Mesothelial cell of epicardium (in vitro differentiated cells): ENCODE results near the gene EIF5A2. TPM values are rescaled to one million over a fixed set of nuclear protein-coding genes. Genes with fewer than 3 reads are reported as not detected.
"Not testable (repeated sequence)": the region's sequence is repeated elsewhere in the genome, so short reads cannot be mapped to it uniquely, and the experiment has no call there.

Experiments used
- DNase-seq, 2 experiments: peaks; one replicate each; pipeline ENCODE4 v3.0.0; 2021; ENCODE audit warnings: low spot score in 2 of 2; ENCODE audit not compliant: unreplicated experiment in 2 of 2
- H3K27ac Mint-ChIP-seq: 2 replicates; pipeline ENCODE4 v1.8.0; 2021; ENCODE audit warnings: mixed read lengths
- H3K27me3 Mint-ChIP-seq: 2 replicates; pipeline ENCODE4 v1.8.0; 2021; ENCODE audit warnings: low read depth, mixed read lengths
- H3K36me3 Mint-ChIP-seq: 2 replicates; pipeline ENCODE4 v1.8.0; 2021; ENCODE audit warnings: mixed read lengths
- H3K4me1 Mint-ChIP-seq: 2 replicates; pipeline ENCODE4 v1.8.0; 2021; ENCODE audit warnings: mixed read lengths
- H3K4me3 Mint-ChIP-seq: 2 replicates; pipeline ENCODE4 v1.8.0; 2021; ENCODE audit warnings: mild to moderate bottlenecking, moderate library complexity, mixed read lengths
- H3K9me3 Mint-ChIP-seq: 2 replicates; pipeline ENCODE4 v1.8.0; 2021; ENCODE audit warnings: mixed read lengths
- total RNA-seq: library from RNA; stranded (reverse); gene quantifications from 3 replicates; pipeline ENCODE4 v1.2.1, GENCODE V29; 2021
- TF ChIP-seq, protein P1 (sequence below): fragments of 200-600 bp; sonication (generic); IDR thresholded peaks from one replicate; pipeline ENCODE4 v1.5.0; 2021; ENCODE audit warnings: antibody characterized with exemption; ENCODE audit not compliant: unreplicated experiment

The EIF5A2 gene
- total RNA-seq, 1 donor from 2014 or later, result 5.3 TPM

DNA sequence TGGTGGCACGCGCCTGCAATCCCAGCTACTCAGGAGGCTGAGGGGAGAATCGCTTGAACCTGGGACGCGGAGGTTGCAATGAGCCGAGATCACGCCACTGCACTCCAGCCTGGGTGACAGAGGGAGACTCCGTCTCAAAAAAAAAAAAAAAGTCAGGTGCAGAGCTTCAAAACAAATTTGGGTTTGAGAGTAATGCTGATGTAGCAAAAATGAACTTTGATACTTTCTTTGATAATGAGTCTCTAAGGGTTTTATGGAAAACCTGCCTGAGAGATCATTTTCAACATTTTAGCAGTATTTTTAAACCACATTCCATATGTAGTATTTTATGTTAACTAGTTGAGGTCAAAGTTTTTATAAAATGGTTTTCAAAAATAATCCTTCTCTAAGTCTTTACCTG lies 14.5 kb downstream of the EIF5A2 start:
- H3K36me3 Mint-ChIP-seq, result peaks cover 14% of the 10 kb centered on the region
- no peaks in the 10 kb centered on the region for H3K4me1 Mint-ChIP-seq
- H3K27ac Mint-ChIP-seq, result no peak overlapping the region
- H3K27me3 Mint-ChIP-seq, result no peaks in the 10 kb centered on the region
- DNase-seq, result no peak
- TF ChIP-seq, protein P1, sequence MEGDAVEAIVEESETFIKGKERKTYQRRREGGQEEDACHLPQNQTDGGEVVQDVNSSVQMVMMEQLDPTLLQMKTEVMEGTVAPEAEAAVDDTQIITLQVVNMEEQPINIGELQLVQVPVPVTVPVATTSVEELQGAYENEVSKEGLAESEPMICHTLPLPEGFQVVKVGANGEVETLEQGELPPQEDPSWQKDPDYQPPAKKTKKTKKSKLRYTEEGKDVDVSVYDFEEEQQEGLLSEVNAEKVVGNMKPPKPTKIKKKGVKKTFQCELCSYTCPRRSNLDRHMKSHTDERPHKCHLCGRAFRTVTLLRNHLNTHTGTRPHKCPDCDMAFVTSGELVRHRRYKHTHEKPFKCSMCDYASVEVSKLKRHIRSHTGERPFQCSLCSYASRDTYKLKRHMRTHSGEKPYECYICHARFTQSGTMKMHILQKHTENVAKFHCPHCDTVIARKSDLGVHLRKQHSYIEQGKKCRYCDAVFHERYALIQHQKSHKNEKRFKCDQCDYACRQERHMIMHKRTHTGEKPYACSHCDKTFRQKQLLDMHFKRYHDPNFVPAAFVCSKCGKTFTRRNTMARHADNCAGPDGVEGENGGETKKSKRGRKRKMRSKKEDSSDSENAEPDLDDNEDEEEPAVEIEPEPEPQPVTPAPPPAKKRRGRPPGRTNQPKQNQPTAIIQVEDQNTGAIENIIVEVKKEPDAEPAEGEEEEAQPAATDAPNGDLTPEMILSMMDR, result no peak
- no peak overlapping the region for H3K4me3 Mint-ChIP-seq
- peaks cover 20% of the 10 kb centered on the region for H3K9me3 Mint-ChIP-seq

DNA sequence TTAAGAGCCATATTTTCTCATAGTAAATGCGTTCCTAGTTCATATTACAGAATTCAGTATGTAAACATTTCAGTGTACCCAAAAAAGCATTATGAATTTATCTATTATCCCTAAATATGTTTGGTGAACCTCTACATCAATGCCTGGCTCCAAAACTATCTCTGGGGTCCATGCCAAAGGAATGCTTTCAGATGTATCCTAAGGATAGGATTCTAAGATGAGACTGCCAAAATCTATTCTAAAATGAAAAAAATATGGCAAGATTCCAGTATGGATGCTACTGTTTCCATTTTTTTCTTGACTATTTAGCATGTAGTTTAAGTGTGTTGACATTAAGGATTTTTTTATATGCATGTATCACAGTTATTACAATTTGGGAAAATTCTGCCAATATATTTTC lies 18.8 kb downstream of the EIF5A2 start:
- peaks cover 7% of the 10 kb centered on the region for H3K9me3 Mint-ChIP-seq
- H3K4me3 Mint-ChIP-seq, result no peak overlapping the region
- DNase-seq, result no peak
- no peaks in the 10 kb centered on the region for H3K27me3 Mint-ChIP-seq
- H3K4me1 Mint-ChIP-seq, result no peaks in the 10 kb centered on the region
- peaks cover 4% of the 10 kb centered on the region for H3K36me3 Mint-ChIP-seq
- H3K27ac Mint-ChIP-seq, result no peak overlapping the region
- TF ChIP-seq, protein P1, result no peak

DNA sequence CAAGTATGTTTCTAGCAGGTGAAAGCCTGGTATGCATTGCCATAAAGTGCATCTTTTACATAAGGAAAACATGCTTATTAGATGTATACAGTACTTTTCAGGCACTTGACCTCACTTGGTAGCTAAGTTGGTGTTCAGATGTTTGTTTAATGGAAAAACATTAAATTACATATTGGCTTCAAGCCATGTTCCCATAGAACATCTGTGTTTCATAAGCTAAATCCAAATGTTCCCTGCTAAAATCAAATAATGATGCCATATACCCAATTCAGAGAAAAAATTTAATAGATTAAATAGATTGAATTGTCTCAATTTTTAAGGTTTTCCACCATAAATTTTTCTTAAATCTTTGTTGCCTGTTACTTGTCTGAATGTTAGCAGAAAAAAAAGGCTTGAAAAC lies 19.3 kb downstream of the EIF5A2 start:
- no peaks in the 10 kb centered on the region for H3K4me1 Mint-ChIP-seq
- H3K9me3 Mint-ChIP-seq, result peaks cover 11% of the 10 kb centered on the region
- no peaks in the 10 kb centered on the region for H3K27me3 Mint-ChIP-seq
- no peak overlapping the region for H3K4me3 Mint-ChIP-seq
- TF ChIP-seq, protein P1, result no peak
- H3K27ac Mint-ChIP-seq, result no peak overlapping the region
- no peak for DNase-seq
- H3K36me3 Mint-ChIP-seq, result peaks cover 5% of the 10 kb centered on the region

DNA sequence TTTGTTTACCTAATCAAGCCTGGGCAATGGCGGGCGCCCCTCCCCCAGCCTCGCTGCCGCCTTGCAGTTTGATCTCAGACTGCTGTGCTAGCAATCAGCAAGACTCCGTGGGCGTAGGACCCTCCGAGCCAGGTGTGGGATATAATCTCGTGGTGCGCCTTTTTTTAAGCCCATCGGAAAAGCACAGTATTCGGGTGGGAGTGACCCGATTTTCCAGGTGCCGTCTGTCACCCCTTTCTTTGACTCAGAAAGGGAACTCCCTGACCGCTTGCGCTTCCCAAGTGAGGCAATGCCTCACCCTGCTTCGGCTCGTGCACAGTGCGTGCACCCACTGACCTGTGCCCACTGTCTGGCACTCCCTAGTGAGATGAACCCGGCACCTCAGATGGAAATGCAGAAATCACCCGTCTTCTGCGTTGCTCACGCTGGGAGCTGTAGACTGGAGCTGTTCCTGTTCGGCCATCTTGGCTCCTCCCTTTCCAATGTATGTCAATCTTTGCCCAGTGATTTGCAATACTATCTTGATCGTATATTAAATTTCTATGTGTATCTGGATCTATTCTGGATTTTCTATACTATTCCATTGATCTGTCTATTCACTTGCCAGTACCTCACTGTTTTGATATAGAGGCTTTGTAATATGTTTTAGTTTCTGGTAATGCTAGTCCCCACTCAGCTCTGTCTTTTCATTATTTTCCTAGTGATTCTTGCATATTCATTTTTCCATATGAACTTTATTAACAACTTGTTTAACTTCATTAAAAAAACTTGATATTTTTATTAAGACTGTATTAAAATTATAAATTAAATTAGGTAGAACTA lies 24.1 kb downstream of the EIF5A2 start:
- H3K36me3 Mint-ChIP-seq, H3K9me3 Mint-ChIP-seq, H3K4me3 Mint-ChIP-seq, H3K4me1 Mint-ChIP-seq, H3K27me3 Mint-ChIP-seq, DNase-seq, H3K27ac Mint-ChIP-seq: not testable (repeated sequence)

DNA sequence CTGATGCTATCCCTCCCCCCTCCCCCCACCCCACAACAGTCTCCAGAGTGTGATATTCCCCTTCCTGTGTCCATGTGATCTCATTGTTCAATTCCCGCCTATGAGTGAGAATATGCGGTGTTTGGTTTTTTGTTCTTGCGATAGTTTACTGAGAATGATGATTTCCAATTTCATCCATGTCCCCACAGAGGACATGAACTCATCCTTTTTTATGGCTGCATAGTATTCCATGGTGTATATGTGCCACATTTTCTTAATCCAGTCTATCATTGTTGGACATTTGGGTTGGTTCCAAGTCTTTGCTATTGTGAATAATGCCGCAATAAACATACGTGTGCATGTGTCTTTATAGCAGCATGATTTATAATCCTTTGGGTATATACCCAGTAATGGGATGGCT lies 29.7 kb downstream of the EIF5A2 start:
- H3K4me3 Mint-ChIP-seq, H3K27me3 Mint-ChIP-seq, DNase-seq, H3K27ac Mint-ChIP-seq, H3K36me3 Mint-ChIP-seq, H3K4me1 Mint-ChIP-seq: not testable (repeated sequence)
- peaks cover 14% of the 10 kb centered on the region for H3K9me3 Mint-ChIP-seq

DNA sequence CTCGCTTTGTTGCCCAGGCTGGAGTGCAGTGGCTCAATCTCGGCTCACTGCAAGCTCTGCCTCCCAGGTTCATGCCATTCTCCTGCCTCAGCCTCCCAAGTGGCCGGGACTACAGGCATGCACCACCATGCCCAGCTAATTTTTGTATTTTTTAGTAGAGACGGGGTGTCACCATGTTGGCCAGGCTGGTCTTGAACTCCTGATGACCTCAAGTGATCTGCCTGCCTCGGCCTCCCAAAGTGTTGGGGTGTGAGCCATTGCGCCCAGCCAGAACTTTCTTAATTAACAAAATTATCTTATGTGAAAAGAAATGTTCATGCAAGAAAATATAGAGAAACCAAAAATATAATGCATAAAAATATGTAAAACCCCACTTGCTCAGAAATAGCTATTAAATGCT lies 31.1 kb downstream of the EIF5A2 start:
- not testable (repeated sequence) for H3K36me3 Mint-ChIP-seq, H3K4me3 Mint-ChIP-seq, DNase-seq, H3K4me1 Mint-ChIP-seq, H3K27me3 Mint-ChIP-seq, H3K27ac Mint-ChIP-seq
- peaks cover 14% of the 10 kb centered on the region for H3K9me3 Mint-ChIP-seq

DNA sequence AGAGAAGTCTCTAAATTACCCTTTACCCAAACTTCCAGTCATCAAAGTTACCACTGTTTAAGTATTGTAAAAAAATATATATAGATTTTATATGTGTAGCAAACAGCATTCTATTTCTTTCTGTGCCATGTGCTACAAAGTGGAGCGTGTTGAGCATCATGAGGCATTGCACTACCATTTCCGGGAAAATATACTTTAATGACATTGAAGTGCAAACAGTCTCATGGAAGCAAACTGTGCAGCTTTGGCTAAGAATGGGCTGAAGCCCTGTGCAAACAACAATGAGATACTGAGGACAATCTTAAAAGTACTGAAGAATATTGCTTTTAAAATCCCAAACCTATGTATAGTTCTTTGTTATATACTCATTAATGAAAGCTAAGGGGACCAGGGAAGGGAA lies 31.9 kb downstream of the EIF5A2 start:
- Mint-ChIP-seq H3K36me3 (no peaks in the 10 kb centered on the region), H3K27ac (no peak overlapping the region), H3K4me3 (no peak overlapping the region), H3K4me1 (no peaks in the 10 kb centered on the region), H3K27me3 (no peaks in the 10 kb centered on the region), H3K9me3 (peaks cover 14% of the 10 kb centered on the region)
- TF ChIP-seq, protein P1, result no peak
- no peak for DNase-seq
